ENCODE results near the gene ABCB10.

The ABCB10 gene

GRCh38 chr1:229470406-229471043 is 88.0 kb downstream of the ABCB10 start:
- DNase-seq (ENCODE audit: low read depth) = no peak
- TF ChIP-seq CTCF (conservative IDR thresholded peaks at IDR 0.05; ENCODE audit: low read depth, low read length) = no peak
- H3K4me3 ChIP-seq (ENCODE audit: low read length) = no peak overlapping the region

- no peak overlapping the region for H3K4me3 ChIP-seq (ENCODE audit: low read length)
- no peak for TF ChIP-seq CTCF (conservative IDR thresholded peaks at IDR 0.05; ENCODE audit: low read depth, low read length)
- DNase-seq (ENCODE audit: low read depth) = no peak
Measured at GRCh38 chr1:229466887-229467286, 91.6 kb downstream of the ABCB10 start.

All from retinal pigment epithelial cell (primary cell).